Measurements from ENCODE around the gene PSTPIP1.

GRCh38 chr15:76991048-76991447 lies 3.9 kb upstream of the PSTPIP1 start:
- TF ChIP-seq CTCF (conservative IDR thresholded peaks at IDR 0.05; ENCODE audit: low read length) (no peak), EZH2phosphoT487 (IDR thresholded peaks at IDR 0.05; ENCODE audit: borderline replicate concordance, low read depth, low read length) (no peak)

All from OCI-LY7 (cell line).